RWPE2 (cell line): ENCODE data around the gene IL4R.

Source experiments
- ATAC-seq: fragments of 200-7000 bp; cut with Tn5 transposase; 3 replicates; pipeline ENCODE4 v1.9.1; 2021; ENCODE audit warnings: low read depth
- DNase-seq: peaks from one replicate; pipeline ENCODE4 v3.0.0-alpha.2; 2020; ENCODE audit warnings: low spot score
- H3K27ac ChIP-seq: fragments of 450-650 bp; 2 replicates; pipeline ENCODE4 v1.5.1; 2017; ENCODE audit warnings: mild to moderate bottlenecking; ENCODE audit not compliant: poor library complexity, severe bottlenecking
- H3K27me3 ChIP-seq: fragments of 250-450 bp; sonication (Bioruptor Pico); 2 replicates; pipeline ENCODE4 v1.5.1; 2021; ENCODE audit warnings: mild to moderate bottlenecking, moderate library complexity; ENCODE audit not compliant: insufficient read depth, poor library complexity, severe bottlenecking
- H3K36me3 ChIP-seq: fragments of 250-450 bp; sonication (Bioruptor Pico); 2 replicates; pipeline ENCODE4 v1.5.1; 2020; ENCODE audit warnings: low read depth, mild to moderate bottlenecking, moderate library complexity
- H3K4me1 ChIP-seq: fragments of 250-450 bp; sonication (Bioruptor Pico); 2 replicates; pipeline ENCODE4 v1.5.1; 2021; ENCODE audit warnings: mild to moderate bottlenecking, moderate library complexity; ENCODE audit not compliant: insufficient read depth, poor library complexity, severe bottlenecking
- H3K4me3 ChIP-seq: fragments of 250-450 bp; sonication (Bioruptor Pico); 2 replicates; pipeline ENCODE4 v1.5.1; 2021; ENCODE audit warnings: mild to moderate bottlenecking, moderate library complexity; ENCODE audit not compliant: severe bottlenecking
- H3K9me3 ChIP-seq: fragments of 250-450 bp; sonication (Bioruptor Pico); 2 replicates; pipeline ENCODE4 v1.5.1; 2021; ENCODE audit warnings: mild to moderate bottlenecking, moderate library complexity; ENCODE audit not compliant: severe bottlenecking
- TF ChIP-seq, protein P1 (sequence below): fragments of 450-650 bp; IDR thresholded peaks from one replicate; pipeline ENCODE4 v1.5.1; 2017; ENCODE audit warnings: mild to moderate bottlenecking, moderate library complexity; ENCODE audit not compliant: poor library complexity, severe bottlenecking

The IL4R gene

DNA sequence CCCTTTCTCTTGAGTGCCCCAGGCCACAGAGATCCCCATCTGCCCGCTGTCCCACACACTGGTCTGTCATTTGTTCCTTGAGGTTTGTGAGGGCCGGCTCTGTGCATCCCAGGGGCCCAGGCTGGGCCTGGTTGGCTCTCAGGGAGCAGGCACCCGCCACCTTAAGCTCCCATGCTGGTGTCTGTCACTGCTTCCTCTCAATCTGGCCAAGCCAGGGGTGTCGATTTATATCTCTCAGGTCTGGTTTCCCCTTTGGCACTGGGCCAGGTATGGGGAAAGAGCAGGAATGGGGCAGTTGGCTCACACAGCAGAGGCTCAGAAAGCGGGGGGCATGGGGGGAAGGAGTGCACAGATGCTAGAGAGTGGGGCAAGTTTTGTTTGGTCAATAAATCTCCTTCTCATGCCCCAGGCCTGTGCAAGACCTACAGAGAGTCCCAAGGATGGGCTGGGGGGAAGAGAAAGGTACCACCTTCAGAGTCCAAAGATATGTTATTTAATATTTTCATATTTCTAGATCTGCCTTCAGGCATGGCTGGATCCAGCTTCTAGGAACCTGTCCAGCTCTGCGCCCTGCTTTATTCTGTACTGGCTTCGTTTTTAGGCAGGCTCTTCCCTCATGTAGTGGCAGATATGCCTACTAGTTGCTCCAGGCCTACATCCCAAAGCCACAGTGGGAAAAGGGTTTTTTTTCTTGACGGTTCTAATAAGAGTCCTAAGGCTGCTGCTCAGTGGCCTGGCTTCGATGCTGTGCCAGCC is 34.3 kb downstream of the IL4R start:
- Histone ChIP-seq H3K4me1 (no peaks in the 10 kb centered on the region), H3K27ac (no peak overlapping the region), H3K27me3 (no peaks in the 10 kb centered on the region), H3K4me3 (no peak overlapping the region), H3K9me3 (no peaks in the 10 kb centered on the region), H3K36me3 (peaks cover 95% of the 10 kb centered on the region)
- TF ChIP-seq, protein P1, sequence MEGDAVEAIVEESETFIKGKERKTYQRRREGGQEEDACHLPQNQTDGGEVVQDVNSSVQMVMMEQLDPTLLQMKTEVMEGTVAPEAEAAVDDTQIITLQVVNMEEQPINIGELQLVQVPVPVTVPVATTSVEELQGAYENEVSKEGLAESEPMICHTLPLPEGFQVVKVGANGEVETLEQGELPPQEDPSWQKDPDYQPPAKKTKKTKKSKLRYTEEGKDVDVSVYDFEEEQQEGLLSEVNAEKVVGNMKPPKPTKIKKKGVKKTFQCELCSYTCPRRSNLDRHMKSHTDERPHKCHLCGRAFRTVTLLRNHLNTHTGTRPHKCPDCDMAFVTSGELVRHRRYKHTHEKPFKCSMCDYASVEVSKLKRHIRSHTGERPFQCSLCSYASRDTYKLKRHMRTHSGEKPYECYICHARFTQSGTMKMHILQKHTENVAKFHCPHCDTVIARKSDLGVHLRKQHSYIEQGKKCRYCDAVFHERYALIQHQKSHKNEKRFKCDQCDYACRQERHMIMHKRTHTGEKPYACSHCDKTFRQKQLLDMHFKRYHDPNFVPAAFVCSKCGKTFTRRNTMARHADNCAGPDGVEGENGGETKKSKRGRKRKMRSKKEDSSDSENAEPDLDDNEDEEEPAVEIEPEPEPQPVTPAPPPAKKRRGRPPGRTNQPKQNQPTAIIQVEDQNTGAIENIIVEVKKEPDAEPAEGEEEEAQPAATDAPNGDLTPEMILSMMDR = no peak
- ATAC-seq (no peak), DNase-seq (no peak)

DNA sequence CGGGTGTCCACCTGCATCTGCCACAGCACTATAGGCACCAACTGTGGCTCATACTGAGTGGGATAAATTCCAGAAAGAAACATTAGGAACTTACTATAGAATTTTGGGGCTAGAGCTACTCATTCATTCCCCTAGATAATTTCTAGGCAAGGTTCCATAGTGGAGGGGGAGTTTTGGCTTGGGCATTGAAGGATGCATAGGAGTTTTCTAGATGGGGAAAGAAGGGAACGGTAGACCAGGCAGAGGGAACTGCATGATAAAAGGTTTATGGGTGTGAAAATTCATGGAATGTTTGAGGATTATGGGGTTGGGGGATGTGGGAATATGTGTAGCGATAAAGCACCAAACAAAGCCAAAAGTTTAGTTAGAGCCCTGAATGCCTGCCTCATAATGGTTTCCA is 35.5 kb downstream of the IL4R start:
- no peak for DNase-seq
- no peak overlapping the region for H3K27ac ChIP-seq
- TF ChIP-seq, protein P1 = no peak
- no peak for ATAC-seq
- H3K36me3 ChIP-seq = peaks cover 97% of the 10 kb centered on the region
- no peaks in the 10 kb centered on the region for H3K4me1 ChIP-seq
- H3K4me3 ChIP-seq = no peak overlapping the region
- H3K9me3 ChIP-seq = no peaks in the 10 kb centered on the region
- H3K27me3 ChIP-seq = no peaks in the 10 kb centered on the region

DNA sequence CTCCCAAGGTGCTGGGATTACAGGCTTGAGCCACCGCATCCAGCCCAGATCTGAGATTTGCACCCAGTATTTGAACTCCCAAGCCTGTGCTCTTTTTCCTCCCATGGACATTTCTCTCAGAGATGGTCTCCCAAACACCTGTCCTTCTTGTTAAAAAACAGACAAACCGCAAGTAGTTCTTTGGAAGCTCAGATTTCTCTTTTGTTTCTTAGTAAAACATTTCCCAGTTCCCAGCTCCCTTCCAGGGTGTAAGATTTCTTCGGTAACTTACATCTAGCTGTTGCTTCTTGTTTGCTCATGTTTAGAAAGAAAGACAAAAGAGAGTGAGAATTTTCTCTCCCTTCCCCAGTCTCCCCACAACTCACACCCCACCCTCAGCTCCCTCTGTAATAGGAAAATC is 36.2 kb downstream of the IL4R start:
- H3K36me3 ChIP-seq = peaks cover 100% of the 10 kb centered on the region
- H3K4me3 ChIP-seq = no peak overlapping the region
- no peaks in the 10 kb centered on the region for H3K9me3 ChIP-seq
- ATAC-seq (no peak), DNase-seq (no peak)
- TF ChIP-seq, protein P1 = no peak
- H3K27ac ChIP-seq = no peak overlapping the region
- no peaks in the 10 kb centered on the region for H3K27me3 ChIP-seq
- H3K4me1 ChIP-seq = no peaks in the 10 kb centered on the region

DNA sequence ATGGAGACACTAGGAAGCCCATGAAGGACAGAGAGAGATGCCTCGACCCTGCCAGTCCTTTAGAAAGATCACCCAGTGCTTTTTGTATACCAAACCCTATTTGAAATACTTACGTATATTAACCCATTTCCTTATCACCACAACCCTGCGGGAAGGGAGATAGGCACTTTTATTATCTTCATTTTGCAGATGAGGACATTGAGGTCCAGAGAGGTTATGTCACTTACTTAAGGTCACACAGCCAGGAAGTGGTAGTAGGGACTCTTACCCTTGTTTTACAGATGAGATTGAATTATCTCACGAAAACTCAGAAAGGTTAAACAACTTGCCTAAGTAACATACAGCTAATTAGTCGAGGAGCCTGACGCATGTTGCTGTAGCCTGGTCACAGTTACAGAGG is 38.2 kb downstream of the IL4R start:
- Histone ChIP-seq H3K9me3 (no peaks in the 10 kb centered on the region), H3K4me1 (no peaks in the 10 kb centered on the region), H3K4me3 (no peak overlapping the region), H3K27ac (no peak overlapping the region), H3K27me3 (no peaks in the 10 kb centered on the region), H3K36me3 (peaks cover 95% of the 10 kb centered on the region)
- ATAC-seq = no peak
- TF ChIP-seq, protein P1 = no peak
- DNase-seq = no peak

- no peak for ATAC-seq
These were observed 40.1 kb downstream of the IL4R start for GRCh38 chr16:27353853-27354252.

More at GRCh38 chr16:27353853-27354252, 40.1 kb downstream of the IL4R start:
- Histone ChIP-seq H3K4me1 (no peaks in the 10 kb centered on the region), H3K9me3 (no peaks in the 10 kb centered on the region), H3K4me3 (no peak overlapping the region), H3K27ac (no peak overlapping the region), H3K36me3 (peaks cover 94% of the 10 kb centered on the region), H3K27me3 (no peaks in the 10 kb centered on the region)
- DNase-seq = no peak
- TF ChIP-seq, protein P1 = no peak
